Neuronal stem cell (in vitro differentiated cells): ENCODE data around the gene SSU72.

Experiments
- DNase-seq: peaks from one replicate; pipeline ENCODE4 v3.0.0-alpha.2; 2013; ENCODE audit warnings: low spot score
- H2AFZ ChIP-seq: one replicate; pipeline ENCODE4 v1.6.1; 2013; ENCODE audit warnings: mild to moderate bottlenecking, low read length, inconsistent platforms
- H2AK5ac ChIP-seq: 2 replicates; pipeline ENCODE4 v1.6.1; 2013; ENCODE audit warnings: low read depth, mild to moderate bottlenecking, inconsistent platforms, low read length, moderate library complexity, mixed read lengths
- H2BK120ac ChIP-seq: 2 replicates; pipeline ENCODE4 v1.6.1; 2013; ENCODE audit warnings: low read depth, mild to moderate bottlenecking, inconsistent platforms, low read length, moderate library complexity, mixed read lengths
- H2BK12ac ChIP-seq: one replicate; pipeline ENCODE4 v1.6.1; 2013; ENCODE audit warnings: low read length, inconsistent platforms
- H2BK15ac ChIP-seq: 2 replicates; pipeline ENCODE4 v1.6.1; 2013; ENCODE audit warnings: mild to moderate bottlenecking, low read length, inconsistent platforms, mixed read lengths
- H2BK5ac ChIP-seq: one replicate; pipeline ENCODE4 v1.6.1; 2013; ENCODE audit warnings: inconsistent platforms, mild to moderate bottlenecking, low read length, moderate library complexity
- H3K14ac ChIP-seq: one replicate; pipeline ENCODE4 v1.6.1; 2013; ENCODE audit warnings: low read length, inconsistent platforms
- H3K18ac ChIP-seq: 2 replicates; pipeline ENCODE4 v1.6.1; 2013; ENCODE audit warnings: low read length, inconsistent platforms
- H3K23ac ChIP-seq: 2 replicates; pipeline ENCODE4 v1.6.1; 2013; ENCODE audit warnings: low read depth, mild to moderate bottlenecking, mixed read lengths, low read length, inconsistent platforms; ENCODE audit not compliant: poor library complexity
- H3K27ac ChIP-seq: replicated peaks from 3 replicates; pipeline ENCODE4 v1.5.1; 2013; ENCODE audit warnings: low read length, inconsistent platforms
- H3K27me3 ChIP-seq, 3 experiments: 2 replicates each; pipeline ENCODE4 v1.6.1; 2013; ENCODE audit warnings: low read length in 3 of 3, mild to moderate bottlenecking in 2 of 3, inconsistent platforms in 1 of 3, low read depth in 1 of 3, mixed read lengths in 1 of 3, moderate library complexity in 1 of 3; ENCODE audit not compliant: control insufficient read depth in 3 of 3, insufficient read depth in 3 of 3
- H3K36me3 ChIP-seq, 2 donors: replicated peaks in 1 of 2; 2 replicates each; pipeline ENCODE4 v1.6.1; 2013; ENCODE audit warnings: low read length in 2 of 2; ENCODE audit not compliant: control insufficient read depth in 2 of 2, insufficient read depth in 2 of 2
- H3K4ac ChIP-seq: 2 replicates; pipeline ENCODE4 v1.6.1; 2013; ENCODE audit warnings: inconsistent platforms, mild to moderate bottlenecking, low read length, moderate library complexity
- H3K4me1 ChIP-seq, 2 donors: 1 replicate in 1 of 2; 2 replicates in 1 of 2; pipeline ENCODE4 v1.6.1; 2013; ENCODE audit warnings: low read length in 2 of 2, low read depth in 1 of 2; ENCODE audit not compliant: control insufficient read depth in 2 of 2, insufficient read depth in 1 of 2
- H3K4me2 ChIP-seq: one replicate; pipeline ENCODE4 v1.6.1; 2013; ENCODE audit warnings: mild to moderate bottlenecking, low read length, inconsistent platforms; ENCODE audit not compliant: insufficient read depth, poor library complexity, severe bottlenecking
- H3K4me3 ChIP-seq, 2 donors: 2 replicates each; pipeline ENCODE4 v1.5.1; 2013; ENCODE audit warnings: low read length in 2 of 2, mild to moderate bottlenecking in 2 of 2, inconsistent platforms in 1 of 2, moderate library complexity in 1 of 2
- H3K79me1 ChIP-seq: one replicate; pipeline ENCODE4 v1.6.1; 2013; ENCODE audit warnings: low read depth, mild to moderate bottlenecking, inconsistent platforms, low read length, moderate library complexity
- H3K9ac ChIP-seq: one replicate; pipeline ENCODE4 v1.6.1; 2013; ENCODE audit warnings: mild to moderate bottlenecking, low read depth, low read length, inconsistent platforms; ENCODE audit not compliant: poor library complexity
- H3K9me3 ChIP-seq, 2 donors: replicated peaks in 1 of 2; 2 replicates each; pipeline versions ENCODE3 to v1.6.1; 2013; ENCODE audit warnings: low read length in 2 of 2, mild to moderate bottlenecking in 2 of 2, inconsistent platforms in 1 of 2, low read depth in 1 of 2, mixed read lengths in 1 of 2, moderate library complexity in 1 of 2; ENCODE audit not compliant: control insufficient read depth in 2 of 2, insufficient read depth in 1 of 2
- H4K8ac ChIP-seq: one replicate; pipeline ENCODE4 v1.6.1; 2013; ENCODE audit warnings: low read depth, mild to moderate bottlenecking, inconsistent platforms, low read length, moderate library complexity
- H4K91ac ChIP-seq: one replicate; pipeline ENCODE4 v1.6.1; 2013; ENCODE audit warnings: low read length, low read depth, mild to moderate bottlenecking, inconsistent platforms; ENCODE audit not compliant: poor library complexity
- WGBS, 2 donors: extraction: QIAGEN DNeasy Blood & Tissue Kit; methylation state at CpG; one replicate each; pipeline ENCODE4 v1.1.7; 2013; ENCODE audit warnings: missing lambda C conversion rate in 2 of 2, mixed read lengths in 1 of 2; ENCODE audit not compliant: insufficient read length in 2 of 2, insufficient replicate concordance in 1 of 2; ENCODE audit errors: extremely low coverage in 2 of 2; 5-methylcytosine and 5-hydroxymethylcytosine counted together

The SSU72 gene

DNA sequence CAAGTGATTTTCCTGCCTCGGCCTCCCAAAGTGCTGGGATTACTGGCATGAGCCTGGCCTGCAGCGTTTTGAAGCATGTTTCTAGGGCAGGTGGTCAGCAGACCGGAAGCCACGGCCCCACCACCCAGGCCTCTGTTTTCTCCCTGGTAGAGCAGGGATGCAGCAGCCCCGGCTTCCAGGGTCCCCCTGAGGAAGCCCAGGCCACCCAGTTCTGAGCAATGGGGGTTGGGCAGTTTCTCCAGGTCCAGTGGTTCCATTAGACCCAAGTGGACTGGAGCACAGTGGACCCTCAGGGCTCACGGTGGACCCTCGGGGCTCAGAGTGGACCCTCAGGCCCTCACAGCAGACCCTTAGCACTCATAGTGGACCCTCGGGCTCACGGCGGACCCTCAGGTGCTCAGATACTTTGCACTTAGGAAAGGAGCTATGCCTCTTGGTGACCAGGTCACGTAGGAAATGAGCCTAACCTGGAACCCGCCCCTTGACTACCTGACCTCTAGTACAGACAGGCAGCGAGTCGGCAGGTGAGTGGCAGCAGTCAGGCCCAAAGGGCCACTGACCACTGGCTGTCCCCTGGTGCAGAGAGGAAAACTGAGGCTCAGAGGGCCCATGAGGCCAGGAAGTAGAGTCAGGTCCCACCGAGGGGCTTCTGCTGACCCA, 29.8 kb upstream of the SSU72 start:
- H3K4ac ChIP-seq, result no peak overlapping the region
- no peak overlapping the region for H3K18ac ChIP-seq
- no peak overlapping the region for H2BK5ac ChIP-seq
- H3K27ac ChIP-seq, result no peak overlapping the region
- H3K9me3 ChIP-seq, result peaks cover 0 to 2% of the 10 kb centered on the region in 2 donors
- no peak overlapping the region for H4K91ac ChIP-seq
- H3K36me3 ChIP-seq, result no peaks in the 10 kb centered on the region
- DNase-seq, result no peak
- H2BK120ac ChIP-seq, result no peak overlapping the region
- no peak overlapping the region for H2BK15ac ChIP-seq
- H3K4me3 ChIP-seq, result no peak overlapping the region
- H3K27me3 ChIP-seq, result peaks cover 12 to 27% (median 14%) of the 10 kb centered on the region in 3 experiments
- no peak overlapping the region for H4K8ac ChIP-seq
- H3K14ac ChIP-seq, result no peak overlapping the region
- H3K79me1 ChIP-seq, result no peaks in the 10 kb centered on the region
- no peak overlapping the region for H2BK12ac ChIP-seq
- no peak overlapping the region for H3K4me2 ChIP-seq
- H3K9ac ChIP-seq, result no peak overlapping the region
- no peak overlapping the region for H2AFZ ChIP-seq
- no peak overlapping the region for H2AK5ac ChIP-seq
- H3K23ac ChIP-seq, result no peak overlapping the region
- peaks cover 3 to 8% of the 10 kb centered on the region in 2 donors for H3K4me1 ChIP-seq
- WGBS, 2 donors, result no CpG with 5 or more reads among the region's 15 CpGs

DNA sequence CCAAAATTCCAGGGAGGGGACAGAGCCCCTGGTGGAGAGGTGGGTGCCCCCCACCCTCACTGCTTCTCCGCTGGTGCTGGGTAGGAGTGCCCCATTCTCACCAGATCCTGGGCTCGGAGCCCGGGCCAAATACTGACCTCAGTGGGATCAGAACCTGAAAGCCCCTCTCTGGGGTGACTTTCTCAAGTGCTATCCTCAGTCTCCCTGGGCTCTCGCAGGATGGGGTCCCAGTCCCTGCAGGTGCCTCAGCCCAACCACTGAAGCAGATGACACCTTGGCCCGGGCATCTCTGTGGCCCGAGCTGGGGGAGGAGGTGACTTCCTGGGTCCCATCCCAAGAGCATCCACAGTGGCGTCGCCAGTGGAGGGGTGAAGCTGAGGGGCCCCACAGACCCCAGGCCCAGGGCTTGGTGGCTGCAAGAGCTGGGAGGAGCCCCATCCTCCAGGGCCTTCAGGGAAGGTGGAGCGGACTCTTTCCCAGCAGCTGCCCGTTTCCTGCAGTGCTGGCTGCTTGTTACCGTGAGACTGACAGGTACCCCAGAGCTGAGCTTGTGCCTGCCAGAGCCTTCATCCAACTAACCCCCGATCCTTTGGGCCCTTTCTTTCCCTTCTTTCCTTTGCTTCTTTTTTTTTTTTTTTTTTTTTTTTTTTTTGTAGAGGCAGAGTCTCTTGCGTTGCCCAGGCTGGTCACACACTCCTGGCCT, 29.2 kb upstream of the SSU72 start:
- DNase-seq, result no peak
- H3K36me3 ChIP-seq, result no peaks in the 10 kb centered on the region
- no peak overlapping the region for H2BK12ac ChIP-seq
- H2BK5ac ChIP-seq, result no peak overlapping the region
- peaks cover 17 to 34% (median 21%) of the 10 kb centered on the region in 3 experiments for H3K27me3 ChIP-seq
- H3K79me1 ChIP-seq, result peaks cover 2% of the 10 kb centered on the region
- no peak overlapping the region for H2BK15ac ChIP-seq
- H3K4me3 ChIP-seq, result no peak overlapping the region
- no CpG with 5 or more reads among the region's 13 CpGs for WGBS, 2 donors
- no peak overlapping the region for H2BK120ac ChIP-seq
- no peak overlapping the region for H3K23ac ChIP-seq
- no peak overlapping the region for H3K18ac ChIP-seq
- peaks cover 0 to 2% of the 10 kb centered on the region in 2 donors for H3K9me3 ChIP-seq
- H3K27ac ChIP-seq, result no peak overlapping the region
- H3K4me2 ChIP-seq, result no peak overlapping the region
- H4K91ac ChIP-seq, result no peak overlapping the region
- no peak overlapping the region for H2AFZ ChIP-seq
- no peak overlapping the region for H2AK5ac ChIP-seq
- no peak overlapping the region for H4K8ac ChIP-seq
- no peak overlapping the region for H3K4ac ChIP-seq
- H3K14ac ChIP-seq, result no peak overlapping the region
- peaks cover 3 to 8% of the 10 kb centered on the region in 2 donors for H3K4me1 ChIP-seq
- no peak overlapping the region for H3K9ac ChIP-seq

DNA sequence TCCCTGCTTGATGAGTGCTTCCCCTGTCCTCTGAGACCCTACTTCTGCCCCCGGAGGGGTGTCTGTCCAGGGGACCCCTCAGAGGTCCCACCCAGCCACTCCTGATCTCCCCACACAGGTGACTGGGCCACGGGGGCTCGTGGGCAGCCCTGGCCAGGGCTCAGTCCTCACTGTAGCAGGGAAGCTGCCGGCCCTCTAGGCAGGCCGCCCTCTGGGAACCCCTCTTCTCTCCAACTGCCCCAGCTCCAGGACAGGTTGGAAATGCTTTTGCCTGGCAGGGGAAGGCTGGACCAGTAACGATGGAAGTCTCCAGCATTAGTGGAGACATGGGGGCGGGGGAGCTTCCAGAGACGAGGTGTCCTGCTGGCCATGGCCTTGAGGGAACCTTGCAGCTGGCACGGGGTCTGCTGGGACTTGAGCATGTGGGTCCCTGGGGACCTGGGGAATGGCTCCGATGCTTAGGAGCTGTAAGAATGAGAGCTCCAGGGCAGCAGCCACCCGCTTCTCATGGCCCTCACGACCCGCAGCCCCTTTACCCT, 28.4 kb upstream of the SSU72 start:
- no CpG with 5 or more reads among the region's 13 CpGs for WGBS, 2 donors
- DNase-seq, result no peak

DNA sequence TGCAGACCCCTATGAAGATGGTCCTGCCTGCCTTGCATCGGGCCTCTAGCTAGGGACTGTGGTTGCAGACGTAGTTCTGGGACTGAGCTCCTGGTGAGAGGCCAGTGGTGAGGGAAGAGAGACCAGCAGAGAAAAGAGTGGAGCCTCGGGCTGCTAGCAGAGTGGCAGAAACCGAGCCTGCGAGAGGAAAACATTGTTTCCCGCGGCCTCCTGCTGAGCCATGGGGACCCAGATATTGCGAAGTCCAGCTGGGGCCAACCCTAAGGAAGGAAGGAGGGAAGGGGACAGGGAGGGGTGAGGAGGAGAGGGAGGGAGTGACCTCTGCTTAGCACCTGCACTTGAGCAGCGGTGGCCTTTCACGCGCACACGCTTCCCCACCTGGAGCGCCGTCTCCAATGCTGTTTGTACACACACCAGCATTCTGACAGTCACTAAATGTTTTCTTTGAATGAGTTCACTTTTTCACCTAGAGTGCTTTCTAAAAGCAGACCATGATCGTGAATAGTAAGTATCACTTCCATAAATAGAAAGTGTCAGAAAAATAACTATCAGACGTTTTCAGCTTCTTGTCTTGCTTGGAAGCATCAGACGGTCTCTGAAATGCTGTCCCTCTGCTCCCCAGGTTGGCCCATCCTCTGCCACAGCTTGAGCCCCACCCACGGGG, 27.8 kb upstream of the SSU72 start:
- no peak overlapping the region for H2BK5ac ChIP-seq
- DNase-seq, result no peak
- no peak overlapping the region for H3K4ac ChIP-seq
- no peak overlapping the region for H2BK15ac ChIP-seq
- H2AFZ ChIP-seq, result no peak overlapping the region
- no CpG with 5 or more reads among the region's 18 CpGs for WGBS, 2 donors
- no peak overlapping the region for H3K9ac ChIP-seq
- peak overlapping the region; percentile 71 for H2AK5ac ChIP-seq
- H4K8ac ChIP-seq, result no peak overlapping the region
- no peak overlapping the region for H3K18ac ChIP-seq
- peaks cover 2% of the 10 kb centered on the region for H3K79me1 ChIP-seq
- H3K9me3 ChIP-seq, result peaks cover 0 to 2% of the 10 kb centered on the region in 2 donors
- no peak overlapping the region for H2BK12ac ChIP-seq
- no peaks in the 10 kb centered on the region for H3K36me3 ChIP-seq
- peaks cover 6 to 15% of the 10 kb centered on the region in 2 donors for H3K4me1 ChIP-seq
- no peak overlapping the region for H4K91ac ChIP-seq
- H2BK120ac ChIP-seq, result no peak overlapping the region
- no peak overlapping the region for H3K14ac ChIP-seq
- peak overlapping the region; percentile 73 for H3K23ac ChIP-seq
- no peak overlapping the region for H3K27ac ChIP-seq
- H3K4me2 ChIP-seq, result no peak overlapping the region
- H3K4me3 ChIP-seq, result no peak overlapping the region
- peaks cover 20 to 47% (median 26%) of the 10 kb centered on the region in 3 experiments for H3K27me3 ChIP-seq

More for the DNA sequence above, 28.4 kb upstream of the SSU72 start:
- no peak overlapping the region for H3K18ac ChIP-seq
- no peak overlapping the region for H2BK12ac ChIP-seq
- peaks cover 4 to 9% of the 10 kb centered on the region in 2 donors for H3K4me1 ChIP-seq
- no peak overlapping the region for H2BK5ac ChIP-seq
- H2BK15ac ChIP-seq, result no peak overlapping the region
- H2AK5ac ChIP-seq, result no peak overlapping the region
- no peak overlapping the region for H3K23ac ChIP-seq
- no peak overlapping the region for H3K4me3 ChIP-seq
- peak overlapping the region; percentile 21 for H3K9ac ChIP-seq
- H3K4ac ChIP-seq, result no peak overlapping the region
- peaks cover 2% of the 10 kb centered on the region for H3K79me1 ChIP-seq
- H3K27ac ChIP-seq, result no peak overlapping the region
- no peak overlapping the region for H4K8ac ChIP-seq
- no peak overlapping the region for H2BK120ac ChIP-seq
- no peaks in the 10 kb centered on the region for H3K36me3 ChIP-seq
- no peak overlapping the region for H4K91ac ChIP-seq
- H2AFZ ChIP-seq, result no peak overlapping the region
- peaks cover 20 to 41% (median 26%) of the 10 kb centered on the region in 3 experiments for H3K27me3 ChIP-seq
- H3K14ac ChIP-seq, result no peak overlapping the region
- peaks cover 0 to 2% of the 10 kb centered on the region in 2 donors for H3K9me3 ChIP-seq
- H3K4me2 ChIP-seq, result no peak overlapping the region
